ENCODE measurements around the gene ARF6.

DNA sequence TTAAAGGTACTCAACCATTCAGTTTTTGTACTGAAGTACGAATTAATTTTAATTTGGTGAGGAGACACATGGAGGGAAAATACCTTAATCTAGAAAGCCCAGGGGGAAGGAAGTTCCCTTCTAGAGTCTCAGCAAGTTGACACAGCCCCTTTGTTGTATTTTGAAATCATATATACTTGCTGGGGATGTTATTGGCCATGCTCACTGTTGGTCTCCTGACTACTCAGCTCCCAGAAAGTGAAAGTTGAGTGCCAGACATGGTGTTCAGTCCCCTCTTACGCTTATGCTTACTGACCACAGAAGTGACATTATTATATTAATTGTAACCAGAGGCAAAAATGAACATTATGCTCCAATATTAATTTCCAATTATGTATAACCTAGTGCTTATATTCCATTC is 28.1 kb downstream of the ARF6 start:
- TF ChIP-seq, protein P1, sequence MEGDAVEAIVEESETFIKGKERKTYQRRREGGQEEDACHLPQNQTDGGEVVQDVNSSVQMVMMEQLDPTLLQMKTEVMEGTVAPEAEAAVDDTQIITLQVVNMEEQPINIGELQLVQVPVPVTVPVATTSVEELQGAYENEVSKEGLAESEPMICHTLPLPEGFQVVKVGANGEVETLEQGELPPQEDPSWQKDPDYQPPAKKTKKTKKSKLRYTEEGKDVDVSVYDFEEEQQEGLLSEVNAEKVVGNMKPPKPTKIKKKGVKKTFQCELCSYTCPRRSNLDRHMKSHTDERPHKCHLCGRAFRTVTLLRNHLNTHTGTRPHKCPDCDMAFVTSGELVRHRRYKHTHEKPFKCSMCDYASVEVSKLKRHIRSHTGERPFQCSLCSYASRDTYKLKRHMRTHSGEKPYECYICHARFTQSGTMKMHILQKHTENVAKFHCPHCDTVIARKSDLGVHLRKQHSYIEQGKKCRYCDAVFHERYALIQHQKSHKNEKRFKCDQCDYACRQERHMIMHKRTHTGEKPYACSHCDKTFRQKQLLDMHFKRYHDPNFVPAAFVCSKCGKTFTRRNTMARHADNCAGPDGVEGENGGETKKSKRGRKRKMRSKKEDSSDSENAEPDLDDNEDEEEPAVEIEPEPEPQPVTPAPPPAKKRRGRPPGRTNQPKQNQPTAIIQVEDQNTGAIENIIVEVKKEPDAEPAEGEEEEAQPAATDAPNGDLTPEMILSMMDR (conservative IDR thresholded peaks at IDR 0.05): no peak
- no peak for TF ChIP-seq ZFX (IDR thresholded peaks at IDR 0.05)

All from C4-2B (cell line).